ENCODE data around the gene KRT76.
"Not testable (repeated sequence)": the region's sequence is repeated elsewhere in the genome, so short reads cannot be mapped to it uniquely, and the experiment has no call there.

The KRT76 gene

GRCh38 chr12:52756281-52756960, 20.7 kb downstream of the KRT76 start:
- no peak for DNase-seq

DNA sequence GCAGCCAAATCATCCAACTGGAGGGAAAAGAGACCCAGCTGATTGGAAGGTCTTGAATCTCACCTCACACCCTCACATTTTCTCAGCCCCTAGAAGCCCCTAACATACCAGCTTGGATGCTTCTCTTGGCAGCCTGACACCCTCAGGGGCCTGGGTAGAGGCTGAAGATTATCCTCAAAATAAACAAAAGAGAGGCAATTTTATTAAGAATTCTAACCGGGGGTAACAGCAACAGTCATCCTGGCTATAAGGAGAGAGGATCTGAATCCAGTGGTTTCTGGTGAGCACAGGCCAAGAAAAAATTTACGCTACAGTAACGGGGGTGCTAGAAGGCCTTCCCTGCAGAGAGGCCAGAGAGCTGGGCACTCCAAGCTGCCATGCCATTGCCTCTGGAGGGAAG, 21.6 kb downstream of the KRT76 start:
- DNase-seq, result no peak

DNA sequence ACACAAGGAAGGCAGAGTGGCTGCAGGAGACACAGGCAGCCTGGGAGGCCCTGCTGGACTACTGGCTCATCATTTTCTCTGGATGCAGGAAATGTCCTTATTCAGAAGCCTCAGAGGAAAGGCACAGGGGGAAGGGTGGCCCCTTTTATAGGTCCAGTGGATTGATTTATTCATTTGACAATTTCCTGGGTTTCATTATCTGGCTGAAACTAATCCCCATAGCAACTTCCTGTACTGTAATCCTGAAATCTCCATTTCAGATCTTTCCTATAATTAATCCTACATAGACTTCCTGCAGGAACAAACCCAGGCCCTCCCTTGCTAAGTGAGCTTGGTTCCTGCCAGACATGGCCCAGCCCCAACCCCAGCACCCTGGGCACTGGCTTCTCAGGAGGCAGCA, 23.0 kb downstream of the KRT76 start:
- no peak for DNase-seq

- DNase-seq, result no peak
Measured at GRCh38 chr12:52753283-52753682, 23.9 kb downstream of the KRT76 start.

- DNase-seq, result no peak
Measured at GRCh38 chr12:52752516-52752915, 24.6 kb downstream of the KRT76 start.

DNA sequence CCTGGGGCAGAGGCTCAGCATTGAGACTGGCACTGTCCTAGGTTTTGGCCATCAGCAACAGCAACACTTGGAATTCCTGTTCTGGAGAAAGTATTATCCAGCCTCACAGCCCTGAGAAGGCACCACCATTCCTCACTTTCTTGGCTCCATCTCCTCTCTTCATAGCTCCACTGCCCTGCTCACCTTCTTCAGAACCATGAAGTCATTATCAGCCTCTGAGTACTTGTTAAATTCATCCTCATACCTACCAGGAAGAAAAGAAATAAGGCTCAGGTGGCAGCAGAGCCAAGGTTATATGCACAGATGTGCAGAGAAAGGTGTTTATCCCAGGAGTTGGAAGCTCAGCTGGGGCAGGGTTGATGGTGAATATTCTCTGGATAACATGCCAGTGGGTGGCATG, 25.4 kb downstream of the KRT76 start:
- no peak for DNase-seq

- not testable (repeated sequence) for DNase-seq
Measured at GRCh38 chr12:52750532-52750931, 26.6 kb downstream of the KRT76 start.

GRCh38 chr12:52749827-52750226, 27.3 kb downstream of the KRT76 start:
- DNase-seq, result no peak

GRCh38 chr12:52748578-52748977, 28.6 kb downstream of the KRT76 start:
- no peak for DNase-seq

- no peak for DNase-seq
Measured at GRCh38 chr12:52745554-52745953, 31.6 kb downstream of the KRT76 start.

- DNase-seq, result no peak
Measured at GRCh38 chr12:52744493-52745156, 32.5 kb downstream of the KRT76 start.

- no peak for DNase-seq
Measured at GRCh38 chr12:52742822-52743457, 34.2 kb downstream of the KRT76 start.

DNA sequence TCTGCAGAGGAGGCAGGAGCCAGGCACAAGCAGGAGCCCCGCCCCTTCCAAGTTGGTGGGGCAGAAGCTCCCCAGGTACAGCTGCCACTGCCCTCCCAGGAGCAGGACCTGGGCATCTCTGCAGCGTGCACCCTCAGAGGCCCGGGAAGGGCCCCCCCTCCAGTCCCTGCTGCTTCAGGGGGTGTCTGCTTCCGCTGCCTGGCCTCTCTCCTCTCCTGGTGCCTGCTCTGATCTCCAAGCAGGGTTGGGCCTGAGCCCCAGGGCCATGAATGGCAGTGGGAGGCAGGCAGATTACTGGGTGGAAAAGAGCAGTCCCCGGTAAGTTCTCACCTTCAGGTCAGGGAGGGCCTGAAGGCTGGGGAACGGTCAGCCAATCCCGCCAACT, 35.0 kb downstream of the KRT76 start:
- DNase-seq, result no peak

- no peak for DNase-seq
Measured at GRCh38 chr12:52741375-52742195, 35.6 kb downstream of the KRT76 start.

DNA sequence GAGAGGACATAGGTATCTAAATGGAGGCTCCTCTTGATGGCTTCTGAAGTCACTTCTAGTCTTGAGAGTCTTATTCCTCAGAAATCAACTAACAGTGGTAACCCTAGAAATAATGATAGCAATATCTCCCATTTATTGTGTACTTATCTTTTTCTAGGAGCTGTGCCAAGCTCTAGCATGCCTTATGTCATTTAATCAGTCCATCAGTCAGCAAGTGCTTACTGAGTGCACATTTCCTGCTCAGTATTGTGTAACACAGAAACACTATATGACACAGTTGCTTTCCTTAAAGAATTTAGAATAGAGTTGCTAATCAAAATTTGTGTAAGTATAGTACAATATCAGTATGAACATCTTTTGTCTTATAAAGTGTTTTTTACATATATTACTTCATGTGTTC, 36.6 kb downstream of the KRT76 start:
- DNase-seq, result no peak

GRCh38 chr12:52739963-52740362, 37.2 kb downstream of the KRT76 start:
- DNase-seq, result no peak

- DNase-seq, result no peak
Measured at GRCh38 chr12:52735816-52736632, 41.1 kb downstream of the KRT76 start.

- DNase-seq, result no peak
Measured at GRCh38 chr12:52735106-52735505, 42.0 kb downstream of the KRT76 start.

- no peak for DNase-seq
Measured at GRCh38 chr12:52730793-52731192, 46.4 kb downstream of the KRT76 start.

DNA sequence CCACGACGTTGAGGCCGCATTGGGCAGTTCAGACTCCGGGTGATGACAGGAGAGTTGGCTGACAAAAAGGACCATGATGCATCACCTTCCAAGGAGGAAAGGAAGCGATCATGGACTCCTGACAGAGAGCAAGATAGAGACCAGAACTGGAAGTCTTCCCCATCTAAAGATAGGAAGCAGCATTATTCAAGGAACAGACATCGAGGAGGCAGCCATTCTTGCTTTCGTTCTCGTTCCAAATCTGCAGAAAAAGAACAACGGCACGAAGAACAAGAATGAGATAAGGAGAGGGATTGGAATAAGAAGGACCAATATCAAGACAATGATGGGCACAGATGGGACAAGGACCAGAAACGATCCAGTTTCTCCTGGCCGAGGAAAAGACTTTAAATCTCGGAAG, 46.8 kb downstream of the KRT76 start:
- no peak for DNase-seq

GRCh38 chr12:52729147-52729546, 48.0 kb downstream of the KRT76 start:
- DNase-seq, result no peak

GRCh38 chr12:52728374-52728773, 48.8 kb downstream of the KRT76 start:
- DNase-seq, result no peak

DNA sequence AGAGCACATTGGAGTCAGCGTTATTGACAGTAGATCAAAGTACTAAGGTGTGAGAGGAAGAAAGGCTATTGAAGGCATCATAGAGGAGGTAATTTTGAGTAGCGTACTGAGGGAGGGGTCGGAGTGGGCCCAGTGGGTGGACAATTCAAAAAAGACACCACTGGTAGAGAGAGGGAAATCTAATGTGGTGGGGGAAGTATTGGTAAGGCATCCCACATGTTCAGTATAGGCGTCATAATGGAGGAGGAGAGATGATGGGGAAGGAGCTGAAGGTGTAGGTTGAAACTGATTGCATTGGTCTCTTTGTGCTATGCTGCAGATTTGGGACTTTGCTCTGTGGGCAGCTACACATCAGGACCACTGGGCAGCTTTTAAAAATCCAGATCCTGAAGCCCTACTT, 50.1 kb downstream of the KRT76 start:
- no peak for DNase-seq
